GM23248 (cell line): ENCODE measurements around the gene LZTS2.

ENCODE experiments used
- EZH2 ChIP-seq: fragments of 200-600 bp; sonication (generic); IDR thresholded peaks from 2 replicates; pipeline ENCODE4 v1.6.1; 2018; ENCODE audit warnings: antibody characterized with exemption, mild to moderate bottlenecking; ENCODE audit not compliant: insufficient read depth, poor library complexity, severe bottlenecking
- EZH2phosphoT487 ChIP-seq: fragments of 200-600 bp; sonication (generic); IDR thresholded peaks from 2 replicates; pipeline ENCODE4 v1.6.1; 2018; ENCODE audit warnings: antibody characterized with exemption, moderate library complexity, mild to moderate bottlenecking, low read depth; ENCODE audit not compliant: insufficient read depth

DNA sequence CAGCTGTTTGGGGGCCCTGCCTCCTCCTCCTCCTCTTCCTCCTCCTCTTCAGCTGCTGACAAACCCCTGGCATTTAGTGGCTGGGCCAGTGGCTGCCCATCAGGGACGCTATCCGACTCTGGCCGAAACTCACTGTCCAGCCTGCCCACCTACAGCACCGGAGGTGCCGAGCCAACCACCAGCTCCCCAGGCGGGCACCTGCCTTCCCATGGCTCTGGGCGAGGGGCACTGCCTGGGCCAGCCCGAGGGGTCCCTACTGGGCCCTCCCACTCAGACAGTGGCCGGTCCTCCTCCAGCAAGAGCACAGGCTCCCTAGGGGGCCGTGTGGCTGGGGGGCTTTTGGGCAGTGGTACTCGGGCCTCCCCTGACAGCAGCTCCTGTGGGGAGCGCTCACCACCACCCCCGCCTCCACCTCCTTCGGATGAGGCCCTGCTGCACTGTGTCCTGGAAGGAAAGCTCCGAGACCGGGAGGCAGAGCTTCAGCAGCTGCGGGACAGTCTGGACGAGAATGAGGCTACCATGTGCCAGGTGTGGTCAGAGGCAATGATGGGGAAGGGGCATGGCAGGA lies 4.1 kb downstream of the LZTS2 start:
- TF ChIP-seq EZH2phosphoT487: no peak
- no peak for TF ChIP-seq EZH2
